Heart left ventricle (tissue), 16 donors: ENCODE measurements around the gene DPM1. TPM values are rescaled to one million over a fixed set of nuclear protein-coding genes. Genes with fewer than 3 reads are reported as not detected.

ENCODE experiments used
- ATAC-seq, 4 donors: fragments of 200-7000 bp; cut with Tn5 transposase; one replicate each; pipeline ENCODE4 v1.9.1; 2020 to 2022; ENCODE audit warnings: moderate library complexity in 4 of 4, mild to moderate bottlenecking in 3 of 4, moderate number of reproducible peaks in 1 of 4
- DNase-seq, 5 donors: peaks; one replicate each; pipeline ENCODE4 v3.0.0-alpha.2; 2020
- H3K27ac ChIP-seq, 12 donors: fragments of 200-600 bp; sonication (generic) in 4 of 12; one replicate each; pipeline versions ENCODE4 v1.5.0 to v1.8.0; 2016 to 2022; ENCODE audit warnings: mild to moderate bottlenecking in 2 of 12
- H3K27me3 ChIP-seq, 9 donors: fragments of 200-600 bp; sonication (generic) in 2 of 9; one replicate each; pipeline versions ENCODE4 v1.5.1 to v1.8.0; 2016 to 2022; ENCODE audit warnings: mild to moderate bottlenecking in 3 of 9
- H3K36me3 ChIP-seq, 9 donors: fragments of 200-600 bp; sonication (generic) in 2 of 9; one replicate each; pipeline versions ENCODE4 v1.5.0 to v1.8.0; 2018 to 2022; ENCODE audit warnings: mild to moderate bottlenecking in 2 of 9
- H3K4me1 ChIP-seq, 12 donors: fragments of 200-600 bp; sonication (generic) in 4 of 12; one replicate each; pipeline versions ENCODE4 v1.5.0 to v1.8.0; 2016 to 2022; ENCODE audit warnings: mild to moderate bottlenecking in 3 of 12
- H3K4me3 ChIP-seq, 12 donors: fragments of 200-600 bp; sonication (generic) in 4 of 12; one replicate each; pipeline versions ENCODE4 v1.5.0 to v1.8.0; 2017 to 2022; ENCODE audit warnings: mild to moderate bottlenecking in 9 of 12, moderate library complexity in 4 of 12
- H3K9me3 ChIP-seq, 12 donors: fragments of 200-600 bp; sonication (generic) in 4 of 12; one replicate each; pipeline versions ENCODE4 v1.5.0 to v1.8.0; 2016 to 2022; ENCODE audit warnings: mild to moderate bottlenecking in 1 of 12
- CTCF ChIP-seq, 12 donors: fragments of 200-600 bp; sonication (generic) in 4 of 12; IDR thresholded peaks; one replicate each; pipeline versions ENCODE4 v1.5.0 to v1.8.0; 2018 to 2022; ENCODE audit warnings: antibody characterized with exemption in 12 of 12, mild to moderate bottlenecking in 5 of 12
- POLR2A ChIP-seq, 2 donors: fragments of 450-650 bp; IDR thresholded peaks; one replicate each; pipeline ENCODE4 v1.6.1; 2017; ENCODE audit warnings: antibody characterized with exemption in 2 of 2, mild to moderate bottlenecking in 2 of 2, moderate library complexity in 2 of 2
- whole genome bisulfite sequencing, 4 donors: extraction: QIAGEN DNeasy Blood & Tissue Kit in 2 of 4; methylation state at CpG; one replicate each; pipeline versions ENCODE4 v1.1.5 to v1.1.7; 2013 to 2018; 5-methylcytosine and 5-hydroxymethylcytosine counted together
- intact Hi-C, 10 donors: fragments of 100-400 bp; cut with DNase I; formaldehyde crosslinking; loops; one replicate each; pipeline versions ENCODE4 v1.11.1 to v1.14.2; 2022
- polyA plus RNA-seq, 2 donors: library from polyadenylated mRNA; stranded (reverse); fragments of 200-250 nt; gene quantifications; one replicate each; pipeline ENCODE4 v1.2.3, GENCODE V29; 2013
- total RNA-seq, 9 donors: library from RNA; depleted of rRNA in 2 of 9; stranded (reverse); fragments of >200 nt in 2 of 9; fragmentation: NEBNext Ultra II Directional in 3 of 9; extraction: Animal tissue kit (Norgen Biotek cat#: 25700) in 3 of 9; gene quantifications; one replicate each; pipeline versions ENCODE4 v1.1.0 to v1.2.4, GENCODE V29; 2016 to 2023
- donor health status: ischemic (EF 13 %, LVEDD 7.1; RV severe dilation, severe dysfunction).
- donor health status: healthy with polysubstance abuse.
- donor health status: DM: no; HTN: yes; CAD: no.
- donor health status: DM: no; HTN: no; CAD: no.
- donor health status: ischemic (EF 25% LVEDD 6.9; RV normal size, moderate dysfunction).
- donor health status: ischemic (EF 25% LVEDD 5.7; RV mildly dilated, moderate dysfunction).
- donor health status: healthy.
- donor health status: DM: yes; HTN: yes; CAD: no.
- donor health status: ischemic (EF 35%, LVEDD 5.7; RV mildly dilated, moderate dysfunction).
- donor health status: nonischemic (EF 11% LVEDD 7.7; RV severe dilation, severe dysfunction).
- donor health status: DM: yes; HTN: yes; CAD: no.
- donor health status: PGD.
- donor health status: ischemic (EF 29% LVEDD 5.4; RV normal size, mild dysfunction).
- donor health status: nonischemic (EF 23%, LVEDD 6.1; RV moderate dilation, normal function).

Gene DPM1
- total and polyA plus RNA-seq, 11 donors: 32.5 to 58.2 (median 49.5) TPM

- no peak for DNase-seq
- Histone ChIP-seq H3K27ac (no peak overlapping the region), H3K4me1 (no peaks in the 10 kb centered on the region), H3K9me3 (peaks cover 0 to 5% (median 0%) of the 10 kb centered on the region in 12 donors), H3K36me3 (no peaks in the 10 kb centered on the region), H3K27me3 (peaks cover 0 to 3% (median 0%) of the 10 kb centered on the region in 9 donors), H3K4me3 (no peak overlapping the region)
- no peak for TF ChIP-seq POLR2A (IDR thresholded peaks at IDR 0.05)
- WGBS, 4 donors: 76 to 86% (median 81%) methylated on average over 8 of the region's 8 CpGs
- intact Hi-C loops: no loop called here
- ATAC-seq: no peak
These were observed 11.6 kb upstream of the DPM1 start for GRCh38 chr20:50969912-50970311.

- Histone ChIP-seq H3K4me1 (no peaks in the 10 kb centered on the region), H3K4me3 (no peak overlapping the region), H3K9me3 (peaks cover 0 to under 1% (median 0%) of the 10 kb centered on the region in 12 donors), H3K27me3 (peaks cover 0 to 3% (median 0%) of the 10 kb centered on the region in 9 donors), H3K36me3 (no peaks in the 10 kb centered on the region), H3K27ac (no peak overlapping the region)
- TF ChIP-seq POLR2A (IDR thresholded peaks at IDR 0.05) (no peak), CTCF (IDR thresholded peaks at IDR 0.05) (no peak)
- WGBS, 4 donors: 73 to 90% (median 86%) methylated on average over 5 of the region's 5 CpGs
- intact Hi-C loops: no loop called here
- DNase-seq: no peak
- no peak for ATAC-seq
These were observed 11.1 kb upstream of the DPM1 start for GRCh38 chr20:50969435-50969834.

- Histone ChIP-seq H3K9me3 (no peaks in the 10 kb centered on the region), H3K36me3 (no peaks in the 10 kb centered on the region), H3K27ac (no peak overlapping the region), H3K27me3 (peaks cover 0 to 3% (median 0%) of the 10 kb centered on the region in 9 donors), H3K4me3 (no peak overlapping the region), H3K4me1 (no peaks in the 10 kb centered on the region)
- intact Hi-C loops: no loop called here
- TF ChIP-seq POLR2A (IDR thresholded peaks at IDR 0.05): no peak
- TF ChIP-seq CTCF (IDR thresholded peaks at IDR 0.05): no peak
- ATAC-seq (no peak), DNase-seq (no peak)
- 67 to 77% (median 70%) methylated on average over 9 of the region's 9 CpGs for WGBS, 4 donors
These were observed 10.0 kb upstream of the DPM1 start for GRCh38 chr20:50968289-50968688.

GRCh38 chr20:50967586-50967985 lies 9.3 kb upstream of the DPM1 start:
- 37 to 52% (median 43%) methylated on average over 7 of the region's 7 CpGs for WGBS, 4 donors
- DNase-seq (no peak), ATAC-seq (no peak)
- intact Hi-C loops: no loop called here
- peaks cover 0 to 3% (median 0%) of the 10 kb centered on the region in 9 donors for H3K27me3 ChIP-seq
- H3K4me1 ChIP-seq: no peaks in the 10 kb centered on the region
- TF ChIP-seq CTCF (IDR thresholded peaks at IDR 0.05): no peak
- no peak for TF ChIP-seq POLR2A (IDR thresholded peaks at IDR 0.05)
- no peaks in the 10 kb centered on the region for H3K9me3 ChIP-seq
- H3K36me3 ChIP-seq: no peaks in the 10 kb centered on the region
- H3K4me3 ChIP-seq: no peak overlapping the region
- H3K27ac ChIP-seq: no peak overlapping the region
